ENCODE results near the gene GUCY2F. TPM values are rescaled to one million over a fixed set of nuclear protein-coding genes. Genes with fewer than 3 reads are reported as not detected.

The GUCY2F gene
- total RNA-seq, 2 donors from 2014 or later, result not detected

- DNase-seq (ENCODE audit: low spot score) (no peak), ATAC-seq (ENCODE audit: insufficient number of reproducible peaks, low FRiP score, low read depth) (no peak)
- H3K36me3 ChIP-seq, result no peaks in the 10 kb centered on the region
- no peaks in the 10 kb centered on the region for H3K4me1 ChIP-seq (ENCODE audit: control insufficient read depth in 1 of 2, low read depth in 2 of 2)
- H3K4me3 ChIP-seq, result no peak overlapping the region
- no peaks in the 10 kb centered on the region for H3K9me3 ChIP-seq
- no peak overlapping the region for H3K27ac ChIP-seq
- H3K27me3 ChIP-seq (replicated peaks; ENCODE audit: insufficient read depth), result no peaks in the 10 kb centered on the region
- no peak for TF ChIP-seq CTCF (IDR thresholded peaks at IDR 0.05)
Measured at GRCh38 chrX:109389917-109390316, 92.0 kb downstream of the GUCY2F start.

DNA sequence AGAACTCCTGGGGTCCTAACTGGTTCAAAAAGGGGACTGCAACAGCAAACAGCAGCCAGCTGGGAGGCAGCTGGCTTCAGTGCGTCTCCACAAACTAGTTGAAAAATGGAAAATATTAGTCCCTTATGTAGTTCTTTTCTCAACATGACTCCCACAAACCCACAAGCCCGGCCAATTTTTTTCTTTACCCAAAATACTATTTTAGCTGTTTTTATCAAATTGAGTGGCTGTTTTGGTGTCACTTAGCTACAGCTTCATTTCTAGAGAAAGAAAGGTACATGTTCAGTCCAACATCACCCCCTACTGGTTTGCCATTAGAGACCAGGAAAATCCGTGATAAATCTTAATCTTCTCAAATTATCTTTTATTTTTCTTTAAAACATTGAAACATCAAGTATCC lies 97.2 kb downstream of the GUCY2F start:
- Histone ChIP-seq H3K27ac (no peak overlapping the region), H3K36me3 (no peaks in the 10 kb centered on the region), H3K4me3 (no peak overlapping the region), H3K9me3 (no peaks in the 10 kb centered on the region), H3K4me1 (ENCODE audit: control insufficient read depth in 1 of 2, low read depth in 2 of 2) (no peaks in the 10 kb centered on the region), H3K27me3 (replicated peaks; ENCODE audit: insufficient read depth) (no peaks in the 10 kb centered on the region)
- no peak for ATAC-seq (ENCODE audit: insufficient number of reproducible peaks, low FRiP score, low read depth)
- TF ChIP-seq CTCF (IDR thresholded peaks at IDR 0.05), result no peak
- DNase-seq (ENCODE audit: low spot score), result no peak

DNA sequence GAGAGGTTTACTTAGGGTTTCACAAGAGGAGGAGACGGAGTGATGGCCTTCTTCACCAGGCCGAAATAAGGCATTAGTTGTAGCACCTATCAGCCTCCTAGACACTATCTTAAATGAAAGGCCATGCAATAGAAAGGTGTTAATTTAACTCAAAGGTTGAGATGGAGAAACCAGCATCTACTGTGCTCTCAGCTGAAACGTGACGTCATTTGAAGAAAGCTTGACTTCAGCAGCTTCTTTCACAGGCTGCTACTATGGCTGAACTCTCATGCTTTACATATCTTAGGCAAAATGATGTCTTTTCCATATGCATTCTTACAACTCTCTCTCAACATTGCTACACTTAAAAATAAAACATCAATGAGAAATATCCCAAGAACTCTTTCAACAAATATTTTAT lies 99.6 kb downstream of the GUCY2F start:
- Histone ChIP-seq H3K27ac (no peak overlapping the region), H3K27me3 (replicated peaks; ENCODE audit: insufficient read depth) (no peaks in the 10 kb centered on the region), H3K36me3 (no peaks in the 10 kb centered on the region), H3K4me3 (no peak overlapping the region), H3K4me1 (ENCODE audit: control insufficient read depth in 1 of 2, low read depth in 2 of 2) (no peaks in the 10 kb centered on the region), H3K9me3 (no peaks in the 10 kb centered on the region)
- TF ChIP-seq CTCF (IDR thresholded peaks at IDR 0.05), result no peak
- ATAC-seq (ENCODE audit: insufficient number of reproducible peaks, low FRiP score, low read depth) (no peak), DNase-seq (ENCODE audit: low spot score) (no peak)

GRCh38 chrX:109378281-109378680 lies 103.6 kb downstream of the GUCY2F start:
- H3K4me3 ChIP-seq, result no peak overlapping the region
- ATAC-seq (ENCODE audit: insufficient number of reproducible peaks, low FRiP score, low read depth) (no peak), DNase-seq (ENCODE audit: low spot score) (no peak)
- H3K9me3 ChIP-seq, result no peaks in the 10 kb centered on the region
- no peaks in the 10 kb centered on the region for H3K36me3 ChIP-seq
- no peak for TF ChIP-seq CTCF (IDR thresholded peaks at IDR 0.05)
- H3K4me1 ChIP-seq (ENCODE audit: control insufficient read depth in 1 of 2, low read depth in 2 of 2), result no peaks in the 10 kb centered on the region
- no peak overlapping the region for H3K27ac ChIP-seq
- no peaks in the 10 kb centered on the region for H3K27me3 ChIP-seq (replicated peaks; ENCODE audit: insufficient read depth)

DNA sequence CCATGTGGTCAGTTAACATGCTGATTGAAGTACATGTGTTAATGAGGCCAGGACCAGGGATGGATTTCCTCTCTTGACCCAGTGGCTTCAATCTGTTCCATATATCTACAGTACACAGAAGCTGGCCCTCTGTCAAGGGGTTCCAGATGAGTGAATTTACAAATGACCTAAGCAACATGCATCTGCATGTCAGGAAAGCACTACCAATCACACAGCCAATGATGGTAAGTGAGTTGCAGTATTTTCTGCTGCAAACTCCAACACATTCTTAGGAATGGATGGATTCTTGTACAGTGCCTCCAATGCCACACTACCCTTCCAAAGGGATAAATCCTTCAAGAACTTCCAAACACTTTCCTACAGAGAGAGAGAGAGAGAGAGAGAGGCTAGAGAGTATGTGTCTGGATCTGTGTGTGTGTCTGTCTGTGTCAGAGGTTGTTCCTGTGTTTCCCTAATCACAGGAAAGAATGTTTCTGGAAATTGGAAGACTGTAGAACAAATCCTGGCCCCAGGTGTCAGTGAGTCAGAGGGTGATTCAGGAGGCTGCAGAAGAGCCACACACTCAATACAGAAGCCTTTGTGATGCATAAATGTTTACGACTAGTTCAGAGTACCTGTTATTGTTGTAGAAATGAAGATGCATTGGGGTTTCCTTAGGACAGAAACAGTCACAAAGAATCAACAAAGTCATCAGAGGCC lies 107.5 kb downstream of the GUCY2F start:
- no peak for DNase-seq (ENCODE audit: low spot score)
- Histone ChIP-seq H3K27ac (no peak overlapping the region), H3K9me3 (no peaks in the 10 kb centered on the region), H3K36me3 (no peaks in the 10 kb centered on the region), H3K4me3 (no peak overlapping the region), H3K27me3 (replicated peaks; ENCODE audit: insufficient read depth) (no peaks in the 10 kb centered on the region), H3K4me1 (ENCODE audit: control insufficient read depth in 1 of 2, low read depth in 2 of 2) (no peaks in the 10 kb centered on the region)
- TF ChIP-seq CTCF (IDR thresholded peaks at IDR 0.05), result no peak
- no peak for ATAC-seq (ENCODE audit: insufficient number of reproducible peaks, low FRiP score, low read depth)
